GM19193 (cell line): ENCODE measurements around the gene FOLH1.

Experiments
- POLR2A ChIP-seq: IDR thresholded peaks from 4 replicates; pipeline ENCODE4 v1.6.1; 2011; ENCODE audit not compliant: insufficient read depth, insufficient read length; ENCODE audit errors: extremely low read depth

FOLH1 gene

DNA sequence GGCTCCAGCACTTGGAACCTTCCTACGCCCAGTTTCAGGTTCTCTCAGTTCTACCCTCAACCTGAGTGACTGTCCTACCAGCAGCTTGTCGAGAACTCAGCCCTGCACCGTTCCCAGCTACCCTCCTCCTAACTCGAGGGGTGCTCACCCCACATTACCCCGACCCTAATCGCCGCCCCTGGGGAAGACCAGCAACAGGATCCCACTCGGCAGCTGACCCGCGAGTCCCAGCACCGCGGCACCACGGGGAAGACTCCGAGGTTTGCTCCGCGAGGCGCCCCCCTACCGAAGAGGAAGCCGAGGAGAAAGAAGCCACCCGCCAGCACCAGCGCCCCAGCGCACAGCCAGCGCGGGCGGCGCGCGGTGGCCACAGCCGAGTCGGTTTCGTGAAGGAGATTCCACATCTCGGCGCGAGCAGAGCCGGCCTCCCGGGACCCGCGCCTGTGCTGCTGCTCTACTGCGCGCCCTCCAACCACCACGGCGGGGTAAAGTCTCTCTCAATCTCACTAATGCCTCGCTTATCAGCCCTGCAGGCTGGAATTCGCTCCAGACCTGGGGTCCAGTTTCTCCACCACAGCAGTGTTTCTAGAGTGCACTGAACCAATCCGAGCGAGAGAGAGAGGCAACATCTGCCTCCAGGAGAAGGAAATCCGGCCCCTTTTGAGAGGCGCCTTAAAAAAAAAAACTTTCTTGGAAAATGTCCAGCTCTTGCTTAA lies at the start of gene FOLH1:
FOLH1 (minus strand) TSS at position 597 of the 716 bp plus-strand sequence; CDS start at position 404, 193 bp downstream.
- no peak for TF ChIP-seq POLR2A

GRCh38 chr11:49221112-49221511 lies 12.7 kb upstream of the FOLH1 start:
- TF ChIP-seq POLR2A = no peak

GRCh38 chr11:49213026-49213560 lies 4.7 kb upstream of the FOLH1 start:
- no peak for TF ChIP-seq POLR2A

DNA sequence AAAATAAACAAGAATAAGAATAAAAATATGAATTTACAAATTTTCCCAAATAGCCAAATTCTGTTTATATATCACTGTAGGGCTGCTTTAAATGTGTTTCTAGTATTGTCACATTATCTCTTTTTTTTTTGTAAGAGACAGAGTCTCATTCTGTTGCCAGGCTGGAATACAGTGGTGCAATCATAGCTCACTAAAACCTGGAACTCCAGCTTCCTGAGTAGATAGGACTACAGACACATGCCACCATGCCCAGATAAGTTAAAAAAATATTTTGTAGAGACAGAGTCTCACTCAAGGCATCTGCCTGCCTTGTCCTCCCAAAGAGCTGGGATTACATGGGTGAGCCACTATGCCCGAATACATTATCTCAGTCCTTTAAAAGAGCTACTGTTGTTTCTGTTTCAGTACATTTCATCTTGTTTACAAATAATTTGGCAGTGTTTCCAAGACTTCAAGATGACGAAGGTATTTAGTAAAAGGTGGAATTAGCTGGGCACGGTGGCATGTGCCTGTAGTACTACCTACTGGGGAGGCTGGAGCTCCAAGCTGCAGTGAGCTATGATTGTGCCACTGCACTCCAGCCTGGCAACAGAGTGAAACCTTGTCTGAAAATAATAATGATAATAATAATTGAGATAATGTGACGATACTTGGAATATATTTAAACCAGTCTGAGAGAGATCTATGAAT lies 6.0 kb downstream of the FOLH1 start:
- TF ChIP-seq POLR2A = no peak

DNA sequence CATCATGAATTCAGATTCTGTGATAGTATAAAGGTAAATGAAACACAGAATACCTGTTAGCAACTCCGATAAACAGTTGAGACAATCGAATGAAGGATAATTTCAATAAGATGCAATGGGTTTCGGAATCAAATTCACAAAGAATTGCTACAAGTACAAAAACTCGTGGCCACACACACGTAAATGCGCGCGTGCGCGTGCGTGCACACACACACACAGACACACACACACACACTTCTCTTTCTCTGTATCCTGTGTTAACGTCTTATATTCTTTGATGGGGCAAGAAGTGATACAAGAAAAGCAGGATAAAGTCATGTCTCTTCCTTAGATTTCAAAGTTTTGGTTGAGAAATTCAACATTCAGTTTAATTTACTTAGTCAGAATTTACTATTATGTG lies 57.2 kb downstream of the FOLH1 start:
- no peak for TF ChIP-seq POLR2A
